ENCODE results near the gene SLC12A2.

SLC12A2 gene

DNA sequence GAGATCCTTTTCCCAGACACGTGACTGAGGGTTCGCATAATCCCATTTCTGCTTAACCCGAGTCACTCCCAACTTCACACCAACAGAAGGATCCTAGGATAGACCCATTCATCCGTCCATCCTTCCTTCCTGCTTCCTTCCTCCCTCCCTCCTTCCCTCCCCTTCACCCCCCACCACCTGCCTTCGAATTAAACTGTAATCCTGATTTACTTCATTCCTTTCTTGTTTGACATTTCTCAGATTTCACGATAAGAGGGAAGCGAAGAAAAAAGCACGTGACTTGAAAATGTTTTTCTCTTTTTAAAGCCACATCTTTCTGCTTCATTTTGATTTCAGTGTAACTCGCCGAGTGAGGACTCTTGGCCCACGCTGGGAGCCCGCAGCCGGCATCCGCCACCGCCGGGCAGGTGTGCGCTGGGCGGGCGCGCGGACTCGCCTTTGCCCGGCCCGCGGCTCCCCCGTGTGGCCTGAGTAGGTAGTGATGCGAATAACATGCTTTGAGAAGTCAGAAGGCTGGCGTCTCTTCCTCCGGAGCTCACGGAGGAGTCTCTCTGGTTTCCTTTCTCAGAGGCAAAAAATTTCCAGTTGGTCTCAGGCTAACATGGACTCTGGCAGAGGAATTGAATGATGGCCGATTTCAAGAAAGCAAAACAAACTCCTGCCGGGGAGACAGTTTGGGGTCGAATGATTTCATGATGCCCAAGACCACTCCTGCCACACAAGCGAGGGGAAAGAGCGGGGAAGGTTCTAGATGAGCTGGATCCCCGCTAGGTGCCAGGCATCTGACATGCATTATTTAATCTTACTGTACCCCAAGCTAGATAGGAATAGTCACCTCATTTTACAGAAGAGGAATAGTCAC is 117.7 kb downstream of the SLC12A2 start:
- H4K20me1 ChIP-seq (ENCODE audit: insufficient read depth, low read length) = no peaks in the 10 kb centered on the region
- no peak overlapping the region; the same call in 1 of the 2 replicates for H3K9ac ChIP-seq (ENCODE audit: low read length)
- no peak overlapping the region for H2AFZ ChIP-seq (ENCODE audit: low read length)
- no peaks in the 10 kb centered on the region for H3K79me2 ChIP-seq (ENCODE audit: insufficient read depth, low read length)
- TF ChIP-seq, protein P1, sequence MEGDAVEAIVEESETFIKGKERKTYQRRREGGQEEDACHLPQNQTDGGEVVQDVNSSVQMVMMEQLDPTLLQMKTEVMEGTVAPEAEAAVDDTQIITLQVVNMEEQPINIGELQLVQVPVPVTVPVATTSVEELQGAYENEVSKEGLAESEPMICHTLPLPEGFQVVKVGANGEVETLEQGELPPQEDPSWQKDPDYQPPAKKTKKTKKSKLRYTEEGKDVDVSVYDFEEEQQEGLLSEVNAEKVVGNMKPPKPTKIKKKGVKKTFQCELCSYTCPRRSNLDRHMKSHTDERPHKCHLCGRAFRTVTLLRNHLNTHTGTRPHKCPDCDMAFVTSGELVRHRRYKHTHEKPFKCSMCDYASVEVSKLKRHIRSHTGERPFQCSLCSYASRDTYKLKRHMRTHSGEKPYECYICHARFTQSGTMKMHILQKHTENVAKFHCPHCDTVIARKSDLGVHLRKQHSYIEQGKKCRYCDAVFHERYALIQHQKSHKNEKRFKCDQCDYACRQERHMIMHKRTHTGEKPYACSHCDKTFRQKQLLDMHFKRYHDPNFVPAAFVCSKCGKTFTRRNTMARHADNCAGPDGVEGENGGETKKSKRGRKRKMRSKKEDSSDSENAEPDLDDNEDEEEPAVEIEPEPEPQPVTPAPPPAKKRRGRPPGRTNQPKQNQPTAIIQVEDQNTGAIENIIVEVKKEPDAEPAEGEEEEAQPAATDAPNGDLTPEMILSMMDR (IDR thresholded peaks at IDR 0.05; ENCODE audit: low read length) = peak; percentile 91
- TF ChIP-seq EZH2 (IDR thresholded peaks at IDR 0.05; ENCODE audit: borderline replicate concordance, low read length) = no peak
- no peaks in the 10 kb centered on the region for H3K36me3 ChIP-seq (ENCODE audit: insufficient read depth, low read length)
- no peak overlapping the region for H3K27ac ChIP-seq (ENCODE audit: low read depth, low read length, poor library complexity, severe bottlenecking)
- no peaks in the 10 kb centered on the region for H3K9me2 ChIP-seq (ENCODE audit: low read depth, low read length)
- H3F3A ChIP-seq (ENCODE audit: insufficient read depth, low read length) = no peaks in the 10 kb centered on the region
- H3K9me3 ChIP-seq (ENCODE audit: low read length) = no peaks in the 10 kb centered on the region
- H3K4me1 ChIP-seq (ENCODE audit: insufficient read depth, low read length, severe bottlenecking) = peaks cover 6% of the 10 kb centered on the region
- peak overlapping the region; percentile 55 for H3K4me2 ChIP-seq (ENCODE audit: low read length)
- no peaks in the 10 kb centered on the region for H3K27me3 ChIP-seq (ENCODE audit: insufficient read depth, low read length)
- peak overlapping the region; percentile 29 for H3K4me3 ChIP-seq (ENCODE audit: low read depth, low read length, poor library complexity, severe bottlenecking)

GRCh38 chr5:128202320-128202719 is 118.8 kb downstream of the SLC12A2 start:
- peaks cover 6% of the 10 kb centered on the region for H3K4me1 ChIP-seq (ENCODE audit: insufficient read depth, low read length, severe bottlenecking)
- no peak overlapping the region for H3K4me3 ChIP-seq (ENCODE audit: low read depth, low read length, poor library complexity, severe bottlenecking)
- H3F3A ChIP-seq (ENCODE audit: insufficient read depth, low read length) = no peaks in the 10 kb centered on the region
- no peak overlapping the region for H3K4me2 ChIP-seq (ENCODE audit: low read length)
- no peaks in the 10 kb centered on the region for H3K27me3 ChIP-seq (ENCODE audit: insufficient read depth, low read length)
- H3K9me2 ChIP-seq (ENCODE audit: low read depth, low read length) = no peaks in the 10 kb centered on the region
- no peaks in the 10 kb centered on the region for H4K20me1 ChIP-seq (ENCODE audit: insufficient read depth, low read length)
- H3K9me3 ChIP-seq (ENCODE audit: low read length) = no peaks in the 10 kb centered on the region
- TF ChIP-seq EZH2 (IDR thresholded peaks at IDR 0.05; ENCODE audit: borderline replicate concordance, low read length) = no peak
- TF ChIP-seq, protein P1 (IDR thresholded peaks at IDR 0.05; ENCODE audit: low read length) = no peak
- H3K36me3 ChIP-seq (ENCODE audit: insufficient read depth, low read length) = no peaks in the 10 kb centered on the region
- H2AFZ ChIP-seq (ENCODE audit: low read length) = no peak overlapping the region
- no peaks in the 10 kb centered on the region for H3K79me2 ChIP-seq (ENCODE audit: insufficient read depth, low read length)
- no peak overlapping the region for H3K27ac ChIP-seq (ENCODE audit: low read depth, low read length, poor library complexity, severe bottlenecking)
- H3K9ac ChIP-seq (ENCODE audit: low read length) = no peak overlapping the region

DNA sequence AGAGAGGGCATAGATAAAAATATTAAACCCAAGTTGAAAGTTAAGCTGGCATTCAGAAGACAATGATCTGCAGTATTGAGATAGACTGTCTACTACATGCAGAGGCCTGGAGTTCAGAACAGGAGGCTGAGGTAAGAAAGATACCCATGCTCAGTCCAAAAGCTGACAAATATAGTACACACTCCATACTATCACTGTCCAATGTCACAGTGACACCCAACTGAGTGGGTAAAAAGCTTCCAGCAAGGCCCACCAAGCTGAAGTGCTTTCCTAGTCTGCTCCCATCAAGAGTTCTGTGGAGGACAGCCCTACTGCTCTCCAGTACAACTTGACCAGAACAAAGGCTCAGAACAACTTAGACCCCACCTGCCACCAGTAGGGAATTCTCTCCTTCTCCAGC is 124.9 kb downstream of the SLC12A2 start:
- no peak overlapping the region for H3K27ac ChIP-seq (ENCODE audit: low read depth, low read length, poor library complexity, severe bottlenecking)

More for the DNA sequence above, 124.9 kb downstream of the SLC12A2 start:
- Histone ChIP-seq H3K79me2 (ENCODE audit: insufficient read depth, low read length) (no peaks in the 10 kb centered on the region), H3K4me3 (ENCODE audit: low read depth, low read length, poor library complexity, severe bottlenecking) (no peak overlapping the region), H3K9me3 (ENCODE audit: low read length) (no peaks in the 10 kb centered on the region), H3K4me2 (ENCODE audit: low read length) (no peak overlapping the region), H3K36me3 (ENCODE audit: insufficient read depth, low read length) (no peaks in the 10 kb centered on the region), H3K4me1 (ENCODE audit: insufficient read depth, low read length, severe bottlenecking) (no peaks in the 10 kb centered on the region), H3K9me2 (ENCODE audit: low read depth, low read length) (no peaks in the 10 kb centered on the region), H2AFZ (ENCODE audit: low read length) (no peak overlapping the region), H3K9ac (ENCODE audit: low read length) (no peak overlapping the region), H3F3A (ENCODE audit: insufficient read depth, low read length) (no peaks in the 10 kb centered on the region), H3K27me3 (ENCODE audit: insufficient read depth, low read length) (no peaks in the 10 kb centered on the region), H4K20me1 (ENCODE audit: insufficient read depth, low read length) (no peaks in the 10 kb centered on the region)
- TF ChIP-seq EZH2 (IDR thresholded peaks at IDR 0.05; ENCODE audit: borderline replicate concordance, low read length) = no peak
- TF ChIP-seq, protein P1 (IDR thresholded peaks at IDR 0.05; ENCODE audit: low read length) = no peak

Measured in OCI-LY1 (cell line).